Eye (tissue), 1 donor: ENCODE measurements around the gene IFI27L2.
A peak's percentile ranks its signal among the peaks of the same experiment; 100 is the strongest.

Source experiments
- DNase-seq: peaks from one replicate; pipeline ENCODE4 v3.0.0-alpha.2; 2015

Gene IFI27L2

GRCh38 chr14:94145902-94146527, 16.6 kb upstream of the IFI27L2 start:
- DNase-seq, result no peak

GRCh38 chr14:94144765-94145164, 15.4 kb upstream of the IFI27L2 start:
- DNase-seq, result no peak

DNA sequence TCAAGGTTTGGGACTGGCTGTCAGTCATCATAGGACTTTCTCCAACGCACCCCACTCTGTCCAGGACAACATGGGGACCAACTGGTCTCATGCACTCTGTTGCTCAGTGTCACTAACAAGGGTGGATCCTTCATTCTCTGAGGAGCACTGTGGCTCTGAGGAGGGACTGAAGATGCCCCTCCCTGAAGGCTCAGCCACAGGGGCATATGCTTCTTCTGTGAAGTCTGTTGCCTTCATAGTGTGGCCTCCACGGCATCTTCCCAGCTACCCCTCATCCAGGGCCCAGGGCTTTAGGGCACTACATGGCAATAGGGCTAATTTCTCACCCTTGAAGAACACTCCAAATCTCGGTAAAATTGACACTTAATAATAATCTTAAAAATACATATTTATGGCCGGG, 14.3 kb upstream of the IFI27L2 start:
- no peak for DNase-seq

- no peak for DNase-seq
These were observed 13.8 kb upstream of the IFI27L2 start for GRCh38 chr14:94143239-94143638.

DNA sequence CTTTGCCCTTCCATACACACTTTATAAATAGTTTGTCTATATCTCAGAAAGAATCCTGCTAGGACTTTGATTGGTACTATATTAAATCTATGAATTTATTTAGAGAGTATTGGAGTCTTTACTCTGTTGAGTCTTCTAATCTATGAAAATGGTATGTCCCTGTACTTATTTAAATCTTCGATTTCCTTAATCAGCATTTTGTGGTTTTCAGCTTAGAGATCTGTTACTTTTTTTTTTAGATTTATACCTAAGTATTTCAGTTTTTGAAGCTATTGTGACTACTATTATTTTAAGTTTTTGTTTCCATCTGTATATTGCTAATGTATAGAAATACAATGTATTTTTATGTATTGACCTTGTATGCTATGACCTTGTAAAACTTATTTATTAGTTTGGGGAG, 13.4 kb upstream of the IFI27L2 start:
- DNase-seq, result no peak

DNA sequence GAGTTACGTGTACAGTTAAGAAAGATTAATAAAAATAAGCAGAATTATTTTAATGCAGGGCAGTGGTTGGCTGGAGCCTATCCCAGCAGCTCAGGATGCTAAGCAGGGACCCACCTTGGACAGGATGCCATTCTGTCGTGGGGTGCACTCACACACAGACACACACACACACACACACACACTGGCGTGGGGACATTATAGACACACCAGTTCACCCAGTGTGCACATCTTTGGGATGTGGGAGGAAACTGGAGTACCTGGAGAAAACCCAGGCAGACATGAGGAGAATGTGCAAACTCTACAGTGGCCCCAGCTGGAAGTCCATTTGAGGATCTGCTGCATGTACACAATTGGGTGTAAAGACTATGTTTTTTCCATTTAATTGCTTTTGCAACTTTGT, 12.8 kb upstream of the IFI27L2 start:
- DNase-seq, result no peak

DNA sequence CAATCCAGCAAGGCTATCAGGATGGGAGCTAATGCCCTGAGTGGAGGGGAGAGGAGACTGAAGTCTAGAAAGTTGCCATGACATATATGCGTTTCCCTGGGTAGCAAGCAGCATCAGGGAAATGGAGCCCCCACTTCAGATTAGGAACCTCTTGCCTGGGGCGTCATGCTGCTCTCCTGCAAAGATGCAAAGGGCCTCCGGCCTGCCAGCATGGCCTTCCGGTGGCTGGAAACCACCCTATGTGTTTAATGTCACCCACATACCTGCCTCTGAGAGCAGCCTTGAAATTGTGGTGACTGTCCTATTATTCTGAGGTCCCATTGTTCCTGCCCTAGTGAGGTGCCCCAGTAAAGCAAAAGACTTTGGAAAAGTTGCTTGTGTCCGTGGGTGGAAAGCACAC, 10.0 kb upstream of the IFI27L2 start:
- DNase-seq, result no peak

DNA sequence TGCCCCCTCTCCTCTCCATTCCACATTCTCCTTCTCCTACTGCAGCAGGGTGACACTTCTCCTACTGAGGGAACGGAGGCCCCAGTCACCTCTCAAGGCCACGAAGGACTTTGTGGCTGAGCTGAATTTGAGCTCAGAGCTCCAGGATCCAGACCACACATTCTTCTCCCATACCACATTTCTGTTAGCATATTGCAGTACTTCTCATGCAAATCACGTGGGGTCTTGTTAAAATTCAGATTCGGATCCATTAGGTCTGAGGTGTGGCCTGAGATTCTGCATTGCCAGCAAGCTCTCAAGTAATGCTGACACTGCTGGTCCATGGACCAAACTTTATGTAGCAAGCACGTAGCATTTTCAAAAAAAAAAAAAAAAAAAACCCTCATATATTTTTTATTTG, 9.6 kb upstream of the IFI27L2 start:
- no peak for DNase-seq

DNA sequence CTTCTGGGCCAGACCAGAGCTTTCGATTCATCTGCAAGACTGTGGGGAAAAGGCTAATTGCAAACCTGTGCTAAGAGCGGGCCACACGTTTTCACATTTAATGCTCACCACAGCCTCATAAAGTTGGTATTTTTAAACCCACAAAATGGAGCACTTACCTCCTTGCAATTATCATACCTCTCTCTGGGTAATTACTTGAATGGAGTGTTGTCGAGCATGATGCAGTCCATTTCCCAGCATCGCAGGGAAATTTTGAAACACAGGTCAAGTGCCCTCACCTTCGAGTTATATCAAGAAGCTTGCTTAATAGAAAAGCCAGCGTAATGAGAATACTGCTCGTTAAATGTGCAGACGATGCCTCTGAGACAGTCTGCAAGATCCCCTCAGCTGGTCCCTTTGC, 8.8 kb upstream of the IFI27L2 start:
- DNase-seq, result no peak

DNA sequence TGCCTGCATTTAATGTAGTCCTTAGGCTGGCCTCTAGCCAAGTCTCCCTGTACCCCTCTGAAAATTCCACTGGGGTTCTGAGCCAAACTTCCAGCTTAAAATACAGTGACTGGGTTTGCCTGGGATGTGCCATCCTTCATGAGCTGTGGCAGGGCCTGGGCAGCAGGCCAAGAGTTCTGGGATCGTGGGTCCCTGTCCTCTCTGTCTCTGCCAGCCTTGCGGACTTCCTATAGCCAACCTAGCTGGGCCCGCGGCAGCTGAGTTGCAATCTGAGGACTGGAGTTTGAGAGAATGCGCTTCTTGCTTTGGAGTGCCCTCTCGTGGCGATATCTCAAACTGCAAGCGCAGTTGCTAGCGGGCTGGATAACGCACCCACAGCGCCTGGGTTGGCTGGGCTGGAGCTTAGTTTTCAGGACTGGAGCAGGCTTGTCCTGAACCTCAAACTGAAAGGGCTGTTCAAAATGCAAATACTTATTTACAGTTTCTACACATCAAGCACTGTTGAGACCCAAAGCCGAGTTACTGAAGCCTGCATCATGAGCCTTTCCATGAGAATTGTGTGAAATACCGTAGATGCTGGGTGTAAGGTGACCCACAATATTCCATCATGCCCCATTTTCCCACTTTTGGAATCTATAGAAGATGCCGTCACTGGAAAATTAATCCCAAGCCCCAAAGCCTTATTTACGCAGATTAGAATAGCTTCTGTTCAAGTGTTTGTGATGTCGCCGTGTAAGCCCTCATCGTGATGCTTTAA, 7.3 kb upstream of the IFI27L2 start:
- DNase-seq, result peak; percentile 94

GRCh38 chr14:94135476-94135875, 6.1 kb upstream of the IFI27L2 start:
- DNase-seq, result no peak

- peak; percentile 90 for DNase-seq
These were observed 3.0 kb upstream of the IFI27L2 start for GRCh38 chr14:94132285-94132887.

DNA sequence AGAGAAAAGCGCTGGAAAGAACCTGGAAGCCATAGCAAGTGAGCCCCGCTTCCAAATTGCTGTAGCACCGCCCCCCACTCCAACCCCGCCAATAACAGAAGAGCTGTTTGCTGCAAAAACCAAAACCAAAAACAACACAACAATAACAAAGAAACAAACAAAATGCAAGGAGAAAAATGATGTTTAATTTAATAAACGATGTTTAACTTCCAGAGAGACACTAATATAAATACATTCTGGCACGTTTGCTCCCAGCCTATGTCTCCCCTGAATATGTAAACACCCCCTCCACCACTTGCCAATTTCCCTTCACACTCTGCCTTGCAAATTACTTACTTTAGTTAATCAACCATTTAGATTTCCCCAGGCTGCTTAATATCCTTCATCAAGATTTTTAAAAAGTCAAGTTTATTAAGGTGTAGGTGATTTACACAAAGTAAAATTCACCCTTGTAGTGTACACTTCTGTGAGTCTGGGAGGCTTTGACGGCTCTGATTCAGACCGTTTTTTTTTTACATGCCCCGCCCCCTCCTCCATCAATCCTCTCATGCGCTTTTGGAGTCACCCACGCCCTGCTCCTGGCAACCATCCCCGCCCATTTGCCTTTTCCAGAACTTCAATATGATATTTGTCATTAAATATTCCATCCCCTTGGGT, 482 bp upstream of the IFI27L2 start:
- peak; percentile 80 for DNase-seq

GRCh38 chr14:94128216-94128839, 1.1 kb downstream of the IFI27L2 start:
- DNase-seq, result no peak

DNA sequence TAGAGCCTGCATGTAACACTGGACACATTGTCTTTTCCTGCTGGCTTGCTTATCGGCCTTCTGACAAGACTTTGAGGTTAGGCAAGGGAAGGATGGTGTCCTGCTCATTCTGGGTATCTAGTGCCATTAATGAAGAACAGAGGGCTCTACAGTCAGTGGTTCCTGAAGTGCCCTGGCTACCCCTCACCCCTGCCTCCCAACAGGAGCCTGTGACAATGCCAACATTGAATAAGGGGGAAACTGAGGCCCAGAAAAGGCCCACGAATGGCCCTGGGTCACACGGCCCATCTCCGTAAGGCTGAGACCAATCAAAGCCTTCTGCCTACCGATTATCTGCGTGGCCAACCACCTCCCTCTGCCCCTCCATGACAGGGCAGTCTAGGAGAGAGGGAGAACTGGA, 2.1 kb downstream of the IFI27L2 start:
- no peak for DNase-seq

DNA sequence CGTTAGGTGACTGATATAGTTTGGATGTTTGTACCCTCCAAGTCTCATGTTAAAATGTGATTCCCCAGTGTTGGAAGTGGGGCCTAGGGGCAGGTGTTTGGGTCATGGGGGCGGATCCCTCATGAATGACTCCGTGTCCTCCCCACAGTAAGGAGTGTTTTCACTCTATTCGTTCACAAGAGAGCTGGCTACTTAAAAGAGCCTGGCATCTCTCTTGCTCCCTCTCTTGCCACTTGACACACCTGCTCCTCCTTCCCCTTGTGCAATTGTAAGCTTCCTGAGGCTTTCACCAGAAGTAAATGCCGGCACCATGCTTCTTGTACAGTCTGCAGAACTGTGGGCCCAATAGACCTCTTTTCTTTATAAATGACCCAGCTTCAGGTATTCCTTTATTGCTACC, 2.6 kb downstream of the IFI27L2 start:
- no peak for DNase-seq

- no peak for DNase-seq
These were observed 3.1 kb downstream of the IFI27L2 start for GRCh38 chr14:94126419-94126677.

GRCh38 chr14:94125659-94126418, 3.6 kb downstream of the IFI27L2 start:
- no peak for DNase-seq

- no peak for DNase-seq
These were observed 4.6 kb downstream of the IFI27L2 start for GRCh38 chr14:94124582-94125377.

DNA sequence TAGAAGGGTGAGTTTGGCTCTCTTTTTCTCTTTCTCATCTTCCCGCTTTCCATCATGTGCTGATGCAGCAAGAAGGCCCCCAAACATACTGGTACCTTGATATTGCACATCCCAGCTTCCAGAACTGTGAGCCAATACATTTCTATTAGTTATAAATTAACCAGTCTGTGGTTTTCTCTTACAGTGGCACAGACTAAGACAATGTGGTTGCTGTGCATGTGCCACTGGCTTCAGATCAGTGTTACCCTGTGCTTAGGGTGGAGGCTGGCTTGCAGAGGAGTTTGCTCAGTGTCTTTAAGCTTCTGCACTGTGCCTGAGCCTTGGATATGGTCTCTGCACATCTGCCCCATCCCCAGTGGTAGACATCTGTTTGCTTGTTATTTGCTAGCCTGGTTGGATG, 5.5 kb downstream of the IFI27L2 start:
- DNase-seq, result no peak

GRCh38 chr14:94123296-94123695, 6.1 kb downstream of the IFI27L2 start:
- no peak for DNase-seq

DNA sequence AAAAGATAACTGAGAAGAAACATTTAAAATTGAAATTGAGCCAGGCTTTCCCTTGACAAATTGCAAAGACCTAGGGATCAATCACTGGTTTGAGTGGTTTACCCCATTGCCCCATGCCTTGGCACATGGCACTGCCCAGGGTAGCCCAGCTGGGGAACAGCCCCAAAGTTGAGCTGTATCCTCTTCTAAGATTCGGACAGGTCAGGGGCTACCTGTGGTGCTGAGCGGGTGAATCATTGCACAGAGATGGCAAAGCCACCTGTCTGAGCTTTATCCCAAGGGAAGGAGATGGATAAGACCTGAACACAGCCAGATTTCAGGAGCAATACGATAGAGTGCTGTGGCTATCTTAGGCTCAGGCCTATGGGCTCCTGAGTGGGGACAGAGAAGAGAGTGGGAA, 7.0 kb downstream of the IFI27L2 start:
- no peak for DNase-seq
